Activated naive CD4-positive, alpha-beta T cell treated with anti-CD3 and anti-CD28 coated beads for 36 hours (primary cell): ENCODE measurements around the gene KSR2. TPM values are rescaled to one million over a fixed set of nuclear protein-coding genes. Genes with fewer than 3 reads are reported as not detected.

Experiments used
- CTCF ChIA-PET: fragments of 350-600 bp; sonication (Branson Sonifier 250); formaldehyde crosslinking; loops from one replicate; lab custom pipeline; 2021; ENCODE audit warnings: antibody characterized with exemption; lab: Charles Lee
- DNase-seq: peaks from one replicate; pipeline ENCODE4 v3.0.0-alpha.2; 2020
- H3K27ac Mint-ChIP-seq: one replicate; pipeline ENCODE4 v1.8.0; 2021; ENCODE audit warnings: mild to moderate bottlenecking, mixed read lengths
- H3K27me3 Mint-ChIP-seq: one replicate; pipeline ENCODE4 v1.8.0; 2021; ENCODE audit warnings: low read depth, mixed read lengths
- H3K36me3 Mint-ChIP-seq: one replicate; pipeline ENCODE4 v1.8.0; 2021; ENCODE audit warnings: low read depth, mixed read lengths
- H3K4me1 Mint-ChIP-seq: one replicate; pipeline ENCODE4 v1.8.0; 2021; ENCODE audit warnings: low read depth, mixed read lengths
- H3K4me3 Mint-ChIP-seq: one replicate; pipeline ENCODE4 v1.8.0; 2021; ENCODE audit warnings: mild to moderate bottlenecking, moderate library complexity, mixed read lengths
- H3K9me3 Mint-ChIP-seq: one replicate; pipeline ENCODE4 v1.8.0; 2021; ENCODE audit warnings: mixed read lengths
- intact Hi-C: fragments of 100-400 bp; cut with micrococcal nuclease; formaldehyde crosslinking; loops from one replicate; pipeline ENCODE4 v1.15.1; 2023
- total RNA-seq, 2 experiments: library from RNA; stranded (reverse); gene quantifications; one replicate each; pipeline ENCODE4 v1.2.3, GENCODE V29; 2021

The KSR2 gene
- total RNA-seq, 2 experiments from 2014 or later = 0.05 TPM; not detected in 1

DNA sequence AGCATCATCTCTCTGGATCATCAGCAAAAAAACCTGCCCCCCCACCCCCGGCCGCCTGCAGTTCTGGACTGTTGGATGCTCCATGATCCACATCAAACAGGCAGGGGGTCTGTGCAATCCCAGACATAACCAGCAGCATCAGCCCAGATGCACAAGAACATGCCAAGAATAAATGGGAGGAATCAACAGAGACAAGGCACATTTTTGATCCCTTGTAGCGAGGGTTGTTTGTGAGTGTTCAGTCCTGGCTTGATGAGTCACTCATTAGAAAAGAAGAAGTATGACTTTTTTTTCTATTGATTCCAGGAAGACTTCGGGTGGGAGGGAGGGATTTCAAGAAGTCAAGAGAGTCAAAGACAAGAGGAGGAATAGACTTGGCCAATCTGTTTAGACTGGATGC is 244.2 kb downstream of the KSR2 start:
- H3K36me3 Mint-ChIP-seq = no peaks in the 10 kb centered on the region
- no peak for DNase-seq
- H3K27ac Mint-ChIP-seq = no peak overlapping the region
- intact Hi-C loops = no loop called here
- no peaks in the 10 kb centered on the region for H3K4me1 Mint-ChIP-seq
- H3K4me3 Mint-ChIP-seq = no peak overlapping the region
- no peaks in the 10 kb centered on the region for H3K27me3 Mint-ChIP-seq
- H3K9me3 Mint-ChIP-seq = peaks cover 1% of the 10 kb centered on the region
- CTCF ChIA-PET = no interaction called here

DNA sequence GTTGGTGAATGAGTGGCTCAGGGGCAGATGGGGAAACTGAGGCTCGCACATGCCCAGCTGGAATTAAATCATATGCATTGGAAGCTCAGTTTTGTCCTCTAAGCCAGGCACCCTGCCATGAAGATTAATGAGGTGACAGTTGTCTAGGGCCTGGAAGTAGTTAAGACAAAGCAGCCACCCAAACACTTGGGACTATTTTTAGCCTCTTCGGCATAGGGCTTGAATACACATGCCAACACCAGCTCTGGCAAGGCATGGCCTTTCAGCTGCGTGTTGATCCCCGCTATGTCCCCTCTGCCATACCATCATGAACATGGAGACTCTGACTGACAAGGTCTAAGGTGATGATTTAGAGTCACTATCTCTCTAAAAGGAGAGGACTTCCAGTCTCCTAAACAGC is 250.2 kb downstream of the KSR2 start:
- intact Hi-C loops = no loop called here
- H3K4me1 Mint-ChIP-seq = no peaks in the 10 kb centered on the region
- no peaks in the 10 kb centered on the region for H3K36me3 Mint-ChIP-seq
- no peak overlapping the region for H3K4me3 Mint-ChIP-seq
- peaks cover 2% of the 10 kb centered on the region for H3K9me3 Mint-ChIP-seq
- CTCF ChIA-PET = no interaction called here
- H3K27ac Mint-ChIP-seq = no peak overlapping the region
- peaks cover 2% of the 10 kb centered on the region for H3K27me3 Mint-ChIP-seq
- no peak for DNase-seq

DNA sequence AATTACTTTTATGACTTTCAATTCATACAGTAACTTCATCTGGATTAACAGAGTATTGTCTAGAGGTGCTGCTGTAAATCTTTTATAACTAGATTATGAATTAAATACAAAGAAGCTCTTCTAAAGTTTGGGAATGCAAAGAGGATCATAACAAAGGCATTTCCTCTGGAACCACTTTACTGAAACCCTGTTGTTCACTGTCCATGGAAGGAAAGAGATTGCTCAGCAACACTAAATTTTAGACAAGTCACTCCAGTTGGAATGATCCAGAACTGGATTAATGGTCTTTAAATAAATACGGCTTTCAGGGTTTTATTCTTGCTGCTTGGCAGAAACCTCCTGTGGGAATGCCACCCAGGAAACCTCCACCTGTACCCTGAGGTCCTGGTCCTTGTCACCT is 250.6 kb downstream of the KSR2 start:
- no peaks in the 10 kb centered on the region for H3K36me3 Mint-ChIP-seq
- CTCF ChIA-PET = no interaction called here
- intact Hi-C loops = no loop called here
- H3K9me3 Mint-ChIP-seq = peaks cover 2% of the 10 kb centered on the region
- H3K4me1 Mint-ChIP-seq = no peaks in the 10 kb centered on the region
- no peak for DNase-seq
- no peak overlapping the region for H3K27ac Mint-ChIP-seq
- H3K27me3 Mint-ChIP-seq = peaks cover 2% of the 10 kb centered on the region
- H3K4me3 Mint-ChIP-seq = no peak overlapping the region

DNA sequence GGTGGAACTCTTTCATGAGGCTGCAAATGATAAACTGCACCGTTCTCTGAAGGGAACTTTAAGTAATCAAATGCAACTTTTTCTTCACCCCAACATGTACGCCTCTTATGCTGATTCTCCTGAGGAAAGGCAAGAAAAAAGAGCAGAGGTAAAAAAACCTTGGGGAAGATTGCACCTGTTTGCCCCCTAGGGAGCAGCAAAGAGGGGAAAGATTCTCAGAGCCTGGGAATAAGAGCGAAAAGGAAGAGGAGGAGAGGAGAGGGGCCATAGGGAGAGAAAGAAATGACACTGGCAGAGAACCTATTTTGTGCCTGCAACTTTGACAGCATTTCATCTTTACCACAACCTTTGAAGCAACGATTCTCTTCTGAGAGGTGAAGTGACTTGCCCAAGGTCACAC is 254.6 kb downstream of the KSR2 start:
- peaks cover 1% of the 10 kb centered on the region for H3K9me3 Mint-ChIP-seq
- no peaks in the 10 kb centered on the region for H3K36me3 Mint-ChIP-seq
- CTCF ChIA-PET = no interaction called here
- no peak overlapping the region for H3K27ac Mint-ChIP-seq
- intact Hi-C loops = no loop called here
- no peaks in the 10 kb centered on the region for H3K4me1 Mint-ChIP-seq
- DNase-seq = no peak
- H3K27me3 Mint-ChIP-seq = peaks cover 2% of the 10 kb centered on the region
- no peak overlapping the region for H3K4me3 Mint-ChIP-seq

DNA sequence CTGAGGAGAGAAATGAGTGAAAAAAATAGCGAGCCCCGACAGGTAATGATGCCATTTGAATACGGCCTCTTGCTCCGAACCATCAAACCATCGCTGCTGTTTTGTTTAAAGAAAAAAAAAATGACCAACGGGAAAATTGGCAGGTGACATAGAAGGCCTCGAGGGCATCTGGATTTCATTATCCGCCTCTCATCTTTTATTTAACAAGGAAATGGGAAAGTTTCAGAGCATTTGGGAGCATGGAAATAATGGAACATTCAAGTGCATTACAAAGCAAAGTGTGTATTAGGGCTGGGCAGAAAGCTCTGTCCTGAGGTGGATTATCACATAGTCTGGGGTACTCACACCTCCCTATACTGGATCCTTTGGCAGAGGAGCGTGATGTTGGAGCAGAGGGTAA is 258.7 kb downstream of the KSR2 start:
- H3K36me3 Mint-ChIP-seq = no peaks in the 10 kb centered on the region
- DNase-seq = no peak
- H3K27me3 Mint-ChIP-seq = no peaks in the 10 kb centered on the region
- H3K9me3 Mint-ChIP-seq = no peaks in the 10 kb centered on the region
- CTCF ChIA-PET = no interaction called here
- intact Hi-C loops = no loop called here
- H3K4me1 Mint-ChIP-seq = no peaks in the 10 kb centered on the region
- no peak overlapping the region for H3K27ac Mint-ChIP-seq
- H3K4me3 Mint-ChIP-seq = no peak overlapping the region

DNA sequence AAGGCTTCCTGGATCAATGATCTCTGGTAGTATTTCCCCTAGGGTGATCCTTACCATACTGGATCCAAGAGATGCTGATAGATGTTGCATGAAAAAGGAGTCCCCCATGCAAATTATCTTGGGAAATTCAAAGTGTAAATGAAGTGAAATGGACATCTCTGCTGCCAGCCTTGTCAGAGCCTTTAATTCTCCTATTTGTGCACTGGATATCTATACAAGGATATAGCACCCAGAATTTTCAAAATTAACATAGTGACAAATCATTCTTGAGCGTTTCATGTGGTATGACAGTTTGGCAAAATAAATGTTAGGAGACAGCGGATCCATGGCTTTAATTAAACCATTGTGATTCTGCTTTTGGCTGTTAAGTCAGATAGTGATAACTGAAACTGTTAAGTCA is 260.9 kb downstream of the KSR2 start:
- no peaks in the 10 kb centered on the region for H3K4me1 Mint-ChIP-seq
- no peaks in the 10 kb centered on the region for H3K27me3 Mint-ChIP-seq
- H3K9me3 Mint-ChIP-seq = no peaks in the 10 kb centered on the region
- no peak overlapping the region for H3K4me3 Mint-ChIP-seq
- H3K36me3 Mint-ChIP-seq = no peaks in the 10 kb centered on the region
- no peak overlapping the region for H3K27ac Mint-ChIP-seq
- intact Hi-C loops = no loop called here
- no peak for DNase-seq
- CTCF ChIA-PET = no interaction called here

DNA sequence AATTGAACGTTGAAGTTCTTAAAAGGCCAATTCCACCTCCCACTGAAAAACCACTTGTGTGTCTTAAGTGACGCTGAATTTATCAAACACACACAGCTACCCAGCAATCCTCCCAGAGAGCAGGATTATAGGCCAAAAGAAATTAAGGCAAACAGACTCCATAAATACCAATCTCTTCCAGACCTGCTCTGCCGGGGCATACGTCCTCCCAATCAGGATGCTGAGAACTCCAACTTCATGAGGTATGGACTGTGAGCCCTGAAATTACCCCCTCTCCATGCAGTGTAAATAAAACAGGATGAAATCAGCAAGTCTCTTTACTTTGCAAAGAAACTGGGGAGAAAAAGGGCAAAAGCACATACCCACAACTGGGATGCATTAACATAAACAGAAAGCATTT is 265.2 kb downstream of the KSR2 start:
- H3K27me3 Mint-ChIP-seq = no peaks in the 10 kb centered on the region
- no peaks in the 10 kb centered on the region for H3K36me3 Mint-ChIP-seq
- DNase-seq = no peak
- CTCF ChIA-PET = no interaction called here
- H3K4me3 Mint-ChIP-seq = no peak overlapping the region
- H3K9me3 Mint-ChIP-seq = no peaks in the 10 kb centered on the region
- no peaks in the 10 kb centered on the region for H3K4me1 Mint-ChIP-seq
- no peak overlapping the region for H3K27ac Mint-ChIP-seq
- intact Hi-C loops = no loop called here

DNA sequence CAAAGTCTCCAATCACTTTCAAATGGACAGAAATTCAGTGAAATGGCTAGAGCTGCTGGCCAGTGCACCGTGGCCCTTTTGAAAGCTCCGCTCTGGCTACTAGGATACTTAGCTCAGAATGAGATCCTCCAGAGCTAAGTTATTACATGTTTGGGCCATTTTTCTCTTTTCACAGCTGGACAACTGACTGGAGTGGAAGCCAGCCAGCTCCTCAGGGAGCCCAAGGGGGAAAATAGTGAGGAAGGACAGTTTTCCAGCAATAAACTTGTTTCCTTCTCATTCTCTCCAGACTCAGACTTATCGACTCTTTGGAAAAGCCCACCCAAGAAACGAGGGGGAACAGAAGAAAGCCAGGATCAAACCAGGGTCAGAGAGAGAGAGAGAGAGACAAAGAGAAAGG is 266.0 kb downstream of the KSR2 start:
- no peaks in the 10 kb centered on the region for H3K9me3 Mint-ChIP-seq
- H3K27me3 Mint-ChIP-seq = no peaks in the 10 kb centered on the region
- H3K4me3 Mint-ChIP-seq = no peak overlapping the region
- no peak overlapping the region for H3K27ac Mint-ChIP-seq
- CTCF ChIA-PET = no interaction called here
- no peaks in the 10 kb centered on the region for H3K36me3 Mint-ChIP-seq
- no peak for DNase-seq
- intact Hi-C loops = no loop called here
- no peaks in the 10 kb centered on the region for H3K4me1 Mint-ChIP-seq

DNA sequence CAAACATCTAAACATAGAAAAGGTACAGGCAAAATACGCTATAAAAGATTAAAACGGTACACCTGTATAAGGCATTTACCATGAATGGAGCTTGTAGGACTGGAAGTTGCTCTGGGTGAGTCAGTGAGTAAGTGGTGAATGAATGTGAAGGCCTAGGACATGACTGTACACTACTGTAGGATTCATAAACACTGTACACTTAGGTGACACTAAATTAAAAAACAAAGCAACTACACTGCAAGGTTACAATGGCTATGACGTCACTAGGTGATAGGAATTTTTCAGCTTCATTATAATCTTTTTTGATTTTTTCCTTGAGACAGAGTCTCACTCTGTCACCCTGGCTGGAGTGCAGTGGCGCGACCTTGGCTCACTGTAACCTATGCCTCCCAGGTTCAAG is 269.2 kb downstream of the KSR2 start:
- H3K27me3 Mint-ChIP-seq = no peaks in the 10 kb centered on the region
- no peak overlapping the region for H3K4me3 Mint-ChIP-seq
- no peaks in the 10 kb centered on the region for H3K36me3 Mint-ChIP-seq
- CTCF ChIA-PET = interaction anchor here (0.6 kb wide), 1 partner anchor 18 kb away, joined by 3 read pairs; no protein-coding TSS in a partner anchor
- H3K4me1 Mint-ChIP-seq = no peaks in the 10 kb centered on the region
- H3K9me3 Mint-ChIP-seq = peaks cover under 1% of the 10 kb centered on the region
- H3K27ac Mint-ChIP-seq = no peak overlapping the region
- DNase-seq = no peak
- intact Hi-C loops = no loop called here

DNA sequence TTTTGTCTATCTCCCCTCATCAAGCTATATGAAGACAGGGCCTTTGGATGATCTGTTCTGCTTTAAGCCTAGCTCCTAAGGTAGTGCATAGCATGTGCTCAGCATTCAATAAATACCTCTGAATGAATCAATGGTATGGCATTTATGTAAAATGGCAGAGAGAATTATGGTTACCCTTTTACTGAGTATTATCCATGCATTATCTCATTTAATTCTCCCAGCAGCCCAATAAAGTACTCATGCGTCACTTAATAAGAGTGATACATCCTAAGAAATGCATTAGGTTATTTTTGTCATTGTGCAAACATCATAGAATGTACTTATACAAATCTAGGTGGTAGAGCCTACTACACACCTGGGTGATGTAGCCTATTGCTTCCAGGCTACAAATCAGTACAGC is 269.7 kb downstream of the KSR2 start:
- Mint-ChIP-seq H3K27ac (no peak overlapping the region), H3K36me3 (no peaks in the 10 kb centered on the region), H3K27me3 (no peaks in the 10 kb centered on the region), H3K4me3 (no peak overlapping the region), H3K4me1 (no peaks in the 10 kb centered on the region), H3K9me3 (peaks cover 4% of the 10 kb centered on the region)
- no peak for DNase-seq
- intact Hi-C loops = no loop called here
- CTCF ChIA-PET = interaction anchor here (0.6 kb wide), 1 partner anchor 18 kb away, joined by 3 read pairs; no protein-coding TSS in a partner anchor

DNA sequence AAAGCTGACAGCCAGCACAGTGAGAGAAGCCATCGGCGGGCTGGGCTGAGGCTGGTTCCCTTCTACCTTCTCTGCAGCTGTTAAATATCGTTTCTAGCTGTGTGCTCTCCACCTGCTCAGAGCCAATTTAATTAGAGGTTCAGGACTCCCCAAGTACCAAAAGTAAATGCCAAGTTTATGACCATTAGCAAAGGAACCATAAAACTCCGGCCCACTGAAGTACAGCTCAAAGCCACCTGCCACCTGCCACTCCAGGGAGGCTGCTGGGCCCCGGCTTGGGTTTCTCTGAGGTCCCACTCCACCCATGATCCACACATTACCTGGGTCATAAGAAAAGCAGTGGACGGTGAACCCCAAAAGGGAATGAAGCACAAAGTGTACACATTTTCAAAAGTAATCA is 272.8 kb downstream of the KSR2 start:
- no peak overlapping the region for H3K4me3 Mint-ChIP-seq
- CTCF ChIA-PET = interaction anchor here (0.6 kb wide), 1 partner anchor 1848 kb away, joined by 3 read pairs; no protein-coding TSS in a partner anchor
- no peaks in the 10 kb centered on the region for H3K36me3 Mint-ChIP-seq
- H3K9me3 Mint-ChIP-seq = peaks cover 12% of the 10 kb centered on the region
- DNase-seq = no peak
- H3K27ac Mint-ChIP-seq = no peak overlapping the region
- no peaks in the 10 kb centered on the region for H3K27me3 Mint-ChIP-seq
- intact Hi-C loops = no loop called here
- no peaks in the 10 kb centered on the region for H3K4me1 Mint-ChIP-seq

DNA sequence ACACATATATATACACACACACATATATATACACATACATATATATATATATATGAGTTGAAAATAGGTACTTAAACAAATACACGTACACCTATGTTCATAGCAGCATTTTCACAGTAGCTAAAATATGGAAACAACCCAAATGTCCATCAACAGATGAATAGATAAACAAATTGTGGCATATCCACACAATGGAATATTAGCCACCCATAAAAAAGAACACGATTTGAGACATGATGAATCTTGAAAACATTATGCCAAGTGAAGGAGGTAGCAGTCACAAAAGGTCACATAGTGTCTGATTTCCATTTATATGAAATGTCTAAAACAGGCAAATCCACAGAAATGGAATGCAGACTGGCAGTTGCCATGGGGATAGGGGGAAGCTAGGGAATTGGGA is 276.3 kb downstream of the KSR2 start:
- DNase-seq = no peak
- no peak overlapping the region for H3K27ac Mint-ChIP-seq

DNA sequence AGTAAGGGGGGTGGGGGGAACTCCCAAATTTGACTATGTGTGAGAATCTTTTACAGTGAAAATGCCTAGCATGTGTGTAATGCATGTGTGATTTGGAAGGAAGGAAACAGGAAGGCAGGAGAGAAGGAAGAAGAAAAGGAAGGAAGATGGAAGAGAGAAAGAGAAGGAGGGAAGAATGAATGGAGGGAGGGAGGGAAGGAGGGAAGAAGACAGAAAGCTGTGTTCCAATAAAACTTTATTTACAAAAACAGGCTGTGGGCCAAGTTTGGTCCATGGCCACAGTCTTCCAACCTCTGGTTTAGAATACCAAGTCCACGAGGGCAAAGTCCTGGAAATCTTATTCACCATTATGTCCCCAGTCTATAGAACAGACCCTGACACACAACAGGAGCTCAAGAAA is 278.9 kb downstream of the KSR2 start:
- H3K27me3 Mint-ChIP-seq = peaks cover 13% of the 10 kb centered on the region
- no peak overlapping the region for H3K4me3 Mint-ChIP-seq
- H3K27ac Mint-ChIP-seq = no peak overlapping the region
- H3K36me3 Mint-ChIP-seq = no peaks in the 10 kb centered on the region
- DNase-seq = no peak
- no peaks in the 10 kb centered on the region for H3K4me1 Mint-ChIP-seq
- H3K9me3 Mint-ChIP-seq = peaks cover 12% of the 10 kb centered on the region
- CTCF ChIA-PET = no interaction called here
- intact Hi-C loops = no loop called here

More for the DNA sequence above, 276.3 kb downstream of the KSR2 start:
- H3K9me3 Mint-ChIP-seq = peaks cover 12% of the 10 kb centered on the region
- no peak overlapping the region for H3K4me3 Mint-ChIP-seq
- CTCF ChIA-PET = interaction anchor here (0.7 kb wide), 1 partner anchor 1066 kb away, joined by 3 read pairs; no protein-coding TSS in a partner anchor
- intact Hi-C loops = no loop called here
- no peaks in the 10 kb centered on the region for H3K36me3 Mint-ChIP-seq
- peaks cover 5% of the 10 kb centered on the region for H3K27me3 Mint-ChIP-seq
- no peaks in the 10 kb centered on the region for H3K4me1 Mint-ChIP-seq

DNA sequence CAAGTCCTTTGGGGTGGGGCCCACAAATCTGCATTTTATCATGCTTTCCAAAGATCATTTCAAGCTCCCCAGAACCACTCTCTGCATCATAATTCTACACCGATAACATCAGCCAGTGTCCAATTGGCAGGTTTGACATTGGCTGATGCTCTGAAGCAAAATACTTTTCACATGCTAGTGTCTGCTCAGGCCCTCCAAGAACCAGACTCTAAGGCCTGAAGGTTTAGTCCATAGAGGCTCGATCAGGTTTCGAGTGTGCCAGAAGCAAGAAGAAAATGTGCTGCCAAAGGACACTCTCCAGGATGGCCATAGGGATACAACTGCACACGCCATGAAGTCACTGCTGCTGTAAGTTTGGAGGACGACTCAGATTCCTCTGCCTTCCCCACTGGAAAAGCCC is 280.3 kb downstream of the KSR2 start:
- Mint-ChIP-seq H3K27me3 (peaks cover 16% of the 10 kb centered on the region), H3K4me3 (no peak overlapping the region), H3K4me1 (no peaks in the 10 kb centered on the region), H3K9me3 (peaks cover 5% of the 10 kb centered on the region), H3K27ac (no peak overlapping the region), H3K36me3 (no peaks in the 10 kb centered on the region)
- intact Hi-C loops = no loop called here
- no peak for DNase-seq
- CTCF ChIA-PET = no interaction called here
